GM21360 (cell line): Measurements from ENCODE around the gene IFNA14.
A peak's percentile ranks its signal among the peaks of the same experiment; 100 is the strongest.
"Not testable (repeated sequence)": the region's sequence is repeated elsewhere in the genome, so short reads cannot be mapped to it uniquely, and the experiment has no call there.

Experiments
- ATAC-seq: cut with Tn5 transposase; IDR thresholded peaks from one replicate; pipeline ENCODE4 v1.9.1; 2021; ENCODE audit warnings: mild to moderate bottlenecking, moderate library complexity; ENCODE audit not compliant: unreplicated experiment

The IFNA14 gene

GRCh38 chr9:21239911-21240310, at the start of gene IFNA14:
IFNA14 (minus strand) TSS chr9:21240005; CDS start chr9:21239935, 70 bp downstream.
- ATAC-seq = no peak

DNA sequence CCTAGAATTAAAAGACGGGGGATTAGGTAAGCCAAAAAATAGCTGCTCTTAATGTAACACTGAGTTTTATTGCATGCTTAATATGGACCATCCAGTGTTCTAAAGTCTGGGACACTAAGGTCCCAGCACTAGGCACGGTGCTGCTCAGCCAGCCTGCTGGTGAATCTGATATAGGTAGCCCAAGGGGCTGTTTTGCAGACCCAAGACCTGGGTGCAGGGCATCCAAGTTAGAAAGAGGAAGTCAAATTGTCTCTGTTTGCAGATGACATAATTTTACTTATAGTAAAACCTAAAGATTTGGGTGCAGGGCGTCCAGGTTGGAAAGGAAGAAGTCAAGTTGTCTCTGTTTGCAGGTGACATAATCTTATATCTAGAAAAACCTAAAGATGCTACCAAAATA, 47.5 kb upstream of the IFNA14 start:
- ATAC-seq = no peak

- no peak for ATAC-seq
These were observed 46.9 kb upstream of the IFNA14 start for GRCh38 chr9:21286659-21287058.

- no peak for ATAC-seq
These were observed 46.3 kb upstream of the IFNA14 start for GRCh38 chr9:21286099-21286498.

- ATAC-seq = no peak
These were observed 41.5 kb upstream of the IFNA14 start for GRCh38 chr9:21281275-21281674.

DNA sequence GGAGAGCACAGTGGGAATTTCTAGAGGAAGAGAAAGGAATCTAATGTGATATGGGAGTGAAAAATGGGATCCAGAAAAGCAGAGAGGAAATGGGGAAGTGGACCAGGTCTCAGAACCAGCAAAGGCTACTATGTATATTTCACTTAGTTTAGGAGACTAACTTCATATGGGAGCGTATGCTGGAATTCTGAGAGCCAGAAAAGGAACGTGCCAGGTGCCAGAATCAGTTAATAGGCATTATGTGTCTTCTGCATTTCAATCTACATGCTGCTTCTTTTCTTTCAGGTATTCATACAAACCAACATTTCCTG, 28.5 kb upstream of the IFNA14 start:
- no peak for ATAC-seq

GRCh38 chr9:21267485-21268346, 27.9 kb upstream of the IFNA14 start:
- ATAC-seq = peak; percentile 64

GRCh38 chr9:21266733-21267484, 27.1 kb upstream of the IFNA14 start:
- ATAC-seq = no peak

GRCh38 chr9:21265421-21266189, 25.8 kb upstream of the IFNA14 start:
- no peak for ATAC-seq

- no peak for ATAC-seq
These were observed 15.9 kb upstream of the IFNA14 start for GRCh38 chr9:21255538-21256212.

GRCh38 chr9:21252721-21253547, 13.1 kb upstream of the IFNA14 start:
- ATAC-seq = peak; percentile 59

DNA sequence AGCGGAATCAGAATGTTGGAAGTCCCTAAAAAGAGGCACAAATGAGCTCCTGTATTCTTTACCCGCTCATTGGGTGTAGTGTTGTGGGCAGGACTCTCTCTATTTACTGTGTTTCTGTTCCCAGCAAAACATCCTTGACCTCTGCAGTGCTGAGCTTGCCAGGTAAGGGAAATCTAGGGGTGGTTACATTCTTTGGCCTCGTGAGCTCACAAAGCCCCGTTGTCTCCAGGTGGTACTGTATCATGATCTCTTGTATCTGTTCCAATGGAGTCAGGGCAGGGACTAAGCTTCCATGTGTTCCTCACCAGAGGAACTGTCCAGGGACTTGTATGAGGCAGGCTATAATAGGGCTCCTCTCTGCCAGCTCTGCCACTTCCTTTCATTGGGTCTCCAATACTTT, 11.8 kb upstream of the IFNA14 start:
- no peak for ATAC-seq

DNA sequence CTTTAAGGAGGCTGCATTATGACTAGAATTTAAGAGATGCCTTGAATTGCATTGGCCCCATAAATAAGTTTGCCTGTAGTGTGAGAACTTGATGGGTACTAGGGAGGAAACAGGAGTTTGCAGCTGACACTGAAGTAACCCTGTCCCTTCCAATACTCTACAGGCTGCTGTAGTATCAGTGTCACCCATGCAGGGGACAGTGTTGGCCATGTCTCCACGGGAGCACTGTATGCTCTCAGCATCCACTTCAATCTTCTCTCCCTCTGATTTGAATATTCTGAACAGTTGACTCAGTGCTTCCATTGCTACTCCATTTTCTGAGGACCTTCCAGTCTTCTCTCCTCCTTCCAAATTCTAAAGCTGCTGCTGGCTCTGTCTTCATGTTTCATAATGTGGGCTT, 11.4 kb upstream of the IFNA14 start:
- no peak for ATAC-seq

- no peak for ATAC-seq
These were observed 5.0 kb upstream of the IFNA14 start for GRCh38 chr9:21244836-21245235.

- ATAC-seq = not testable (repeated sequence)
These were observed 3.5 kb downstream of the IFNA14 start for GRCh38 chr9:21236360-21236714.

DNA sequence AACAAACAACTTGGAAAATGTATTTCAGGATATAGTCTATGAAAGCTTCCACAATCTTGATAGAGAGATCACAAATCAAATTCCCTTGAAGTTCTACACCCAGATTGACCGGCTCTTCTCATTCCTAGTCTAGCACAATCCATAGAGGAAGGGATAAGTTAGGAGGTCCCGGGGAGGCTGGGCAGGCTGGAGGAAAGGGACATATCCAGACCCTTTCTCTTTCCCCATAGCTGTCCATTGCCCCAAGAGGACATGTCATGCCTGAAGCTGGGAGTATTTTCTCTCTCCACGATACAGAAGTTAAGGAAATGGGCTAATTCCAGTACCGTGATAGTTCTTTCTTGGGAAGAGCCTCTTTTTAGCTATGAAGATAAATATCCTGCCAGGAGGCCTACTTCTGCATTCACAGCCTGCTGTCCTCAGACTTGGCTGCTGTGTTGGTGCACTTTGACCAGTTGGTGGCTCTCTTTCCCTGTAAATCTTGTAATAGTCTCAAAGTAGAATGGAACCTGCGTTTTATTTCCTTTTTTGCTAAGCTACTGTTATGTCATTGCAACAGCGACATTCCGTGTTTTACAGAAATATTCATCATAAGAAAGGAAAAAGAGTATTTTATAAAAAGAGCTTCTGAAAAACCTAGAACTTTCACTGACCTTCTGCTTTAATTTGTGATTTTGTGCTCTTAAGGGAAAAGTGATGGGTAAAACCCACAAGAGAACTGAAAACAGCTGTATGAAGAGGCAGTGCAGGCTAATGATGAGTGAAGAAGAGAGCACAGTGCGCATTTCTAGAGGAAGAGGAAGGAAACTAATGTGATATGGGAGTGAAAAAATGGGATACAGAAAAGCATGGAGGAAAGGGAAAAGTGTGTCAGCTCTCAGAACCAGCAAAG, 4.1 kb downstream of the IFNA14 start:
- peak; percentile 87 for ATAC-seq

DNA sequence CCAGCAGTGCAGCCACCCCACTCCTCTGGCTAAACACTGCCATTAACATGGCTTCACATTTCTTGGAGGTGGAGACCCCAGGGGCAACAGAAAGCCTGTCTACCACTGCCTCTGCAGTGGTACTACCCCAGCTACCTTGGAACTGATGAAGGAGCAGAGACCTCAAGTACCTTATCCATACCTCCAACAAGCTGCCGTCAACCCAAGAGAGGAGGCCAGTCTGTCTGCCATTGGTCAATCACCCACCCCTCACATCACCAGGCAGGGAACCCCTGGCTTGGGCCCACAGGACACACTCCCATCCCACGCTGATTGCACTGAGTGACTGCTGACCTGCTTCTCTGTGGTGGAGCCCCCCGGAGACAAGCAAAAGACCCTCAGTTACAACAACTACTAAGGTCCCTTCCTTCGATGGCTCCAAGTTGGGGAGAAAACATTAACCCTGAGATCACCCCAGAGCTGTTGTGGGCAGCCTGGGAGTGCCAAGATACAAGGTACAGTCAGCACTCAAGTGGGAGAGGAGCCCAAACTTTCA, 5.6 kb downstream of the IFNA14 start:
- ATAC-seq = no peak

GRCh38 chr9:21233258-21233657, 6.5 kb downstream of the IFNA14 start:
- no peak for ATAC-seq

DNA sequence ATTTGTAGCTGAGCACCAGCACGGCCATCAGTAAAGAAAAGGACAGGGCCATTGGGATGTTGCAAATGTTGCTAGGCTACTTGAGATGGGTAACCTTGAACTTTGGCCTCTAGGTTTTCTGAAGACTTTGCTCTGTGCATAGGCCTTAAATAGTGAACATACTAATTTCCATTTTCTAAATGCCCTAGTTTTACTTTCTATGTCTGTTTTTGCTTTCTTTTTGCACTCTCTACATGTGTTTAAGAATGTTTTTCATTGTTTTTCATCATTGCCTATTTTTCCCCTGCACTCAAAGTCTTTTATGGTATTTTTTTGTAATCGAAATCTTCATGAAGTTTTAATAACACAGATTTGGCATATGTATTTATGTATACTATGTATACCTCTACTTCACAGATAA, 11.7 kb downstream of the IFNA14 start, which contains the start of gene IFNA17:
Gene IFNA17, minus strand, starts transcription at position 101 of the 400 bp plus-strand sequence. Its CDS starts 49 bp downstream, at position 52.
- ATAC-seq = no peak
